Right lung (tissue), 5 donors: ENCODE results near the gene RANBP1. TPM values are rescaled to one million over a fixed set of nuclear protein-coding genes. Genes with fewer than 3 reads are reported as not detected.

ENCODE experiments used
- DNase-seq, 2 donors: peaks; one replicate each; pipeline ENCODE4 v3.0.0-alpha.2; 2013
- polyA plus RNA-seq, 5 donors: library from polyadenylated mRNA; unstranded; fragments of 120-200 nt; gene quantifications; one replicate each; pipeline versions ENCODE4 v1.2.1 to v1.2.3, GENCODE V29; 2013; ENCODE audit warnings: inconsistent platforms in 1 of 5, low replicate concordance in 1 of 5; ENCODE audit not compliant: insufficient read length in 5 of 5, insufficient read depth in 1 of 5

RANBP1 gene
- polyA plus RNA-seq, 5 donors, result 140 to 189 (median 161) TPM

DNA sequence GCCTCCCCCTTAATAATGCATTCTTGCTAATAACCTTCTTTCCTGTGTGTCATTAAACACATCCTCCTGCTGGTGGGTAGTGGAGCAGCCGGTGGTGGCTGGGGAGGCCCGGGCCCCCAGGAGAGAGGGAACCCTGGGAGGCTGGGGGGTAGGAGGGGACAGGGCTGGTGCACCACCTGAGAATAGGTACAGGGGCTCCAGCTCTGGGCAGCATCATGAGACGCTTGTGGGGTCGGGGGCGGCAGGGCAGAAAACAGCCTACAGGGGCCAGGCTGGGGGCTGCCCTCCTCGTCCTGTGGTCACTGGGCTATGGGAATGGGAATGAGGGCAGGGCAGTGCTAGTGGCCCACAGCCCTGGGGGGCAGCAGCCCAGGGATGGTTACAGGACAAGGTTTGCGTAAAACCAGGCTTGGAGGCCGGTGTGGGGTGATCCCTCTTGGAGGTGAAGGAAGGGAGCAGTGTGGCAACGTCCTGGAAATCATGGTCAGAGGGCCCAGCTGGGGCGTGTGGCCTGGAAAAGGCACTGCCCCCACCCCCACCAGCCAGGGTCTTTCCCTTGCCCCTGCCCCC, 53.4 kb downstream of the RANBP1 start:
- DNase-seq, result no peak

DNA sequence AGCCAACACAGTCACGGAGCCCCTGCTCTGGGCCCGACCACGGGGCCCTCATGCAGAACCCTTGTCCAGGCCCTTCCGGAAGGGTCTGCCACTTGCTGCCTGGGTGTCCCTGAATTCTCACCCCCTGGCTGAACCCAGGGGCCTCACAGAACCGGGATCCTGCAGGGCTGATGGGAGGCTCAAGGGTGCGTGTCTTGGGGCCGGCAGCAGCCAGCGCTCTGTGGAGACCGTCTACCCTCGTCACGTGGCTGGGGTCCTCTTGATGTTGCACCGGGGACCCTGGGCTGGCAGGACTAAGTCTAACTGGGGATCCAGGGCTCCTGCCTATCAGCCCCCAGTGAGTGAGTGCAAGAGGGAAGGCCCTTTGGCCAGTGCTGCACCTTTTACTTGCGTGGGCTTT, 54.3 kb downstream of the RANBP1 start:
- DNase-seq, result no peak

GRCh38 chr22:20171288-20172140, 55.6 kb downstream of the RANBP1 start:
- DNase-seq, result no peak

DNA sequence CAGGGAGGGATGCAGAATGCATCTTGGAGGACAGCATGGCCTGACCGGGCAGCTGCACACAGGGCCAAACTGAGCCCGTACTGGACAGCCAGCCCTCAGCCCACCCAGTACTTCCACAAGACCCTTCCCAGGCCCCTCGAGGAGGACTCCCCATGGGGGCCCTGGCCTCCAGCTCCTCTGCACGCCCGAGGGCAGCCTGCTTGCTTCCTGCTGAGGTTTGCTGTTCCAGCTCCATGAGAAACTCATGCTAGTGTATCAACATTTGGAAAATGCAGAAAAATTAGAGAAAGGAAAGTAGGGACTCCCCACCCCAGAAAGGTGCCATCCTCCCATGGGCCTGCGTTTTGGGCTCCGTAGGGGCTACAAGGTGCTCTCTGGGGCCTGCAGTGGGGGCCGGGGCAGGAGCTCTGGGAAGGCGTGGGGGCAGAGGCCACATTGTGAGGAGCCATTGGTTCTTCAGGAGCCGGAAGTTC, 56.3 kb downstream of the RANBP1 start:
- DNase-seq, result no peak

DNA sequence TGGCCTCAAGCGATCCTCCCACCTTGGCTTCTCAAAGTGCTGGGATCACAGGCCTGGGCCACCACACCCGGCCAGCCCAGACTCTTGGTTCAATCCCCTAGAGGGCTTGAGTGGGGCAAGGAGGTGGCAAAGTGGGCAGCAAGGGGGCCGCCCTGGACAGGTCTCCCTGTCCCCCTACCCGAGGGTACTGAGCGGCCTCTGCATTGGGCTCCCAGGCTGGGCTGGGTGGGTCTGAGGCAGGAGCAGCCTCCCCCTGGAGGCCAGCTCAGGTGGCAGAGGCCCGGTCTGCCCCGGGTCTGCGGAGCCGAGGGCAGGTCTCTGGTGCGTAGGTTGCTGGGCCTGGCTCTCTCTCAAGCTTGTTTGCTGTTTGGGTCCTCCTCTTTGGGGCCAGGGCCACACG, 57.3 kb downstream of the RANBP1 start:
- DNase-seq, result no peak

- no peak for DNase-seq
These were observed 57.9 kb downstream of the RANBP1 start for GRCh38 chr22:20173772-20174171.

GRCh38 chr22:20174785-20175596, 59.1 kb downstream of the RANBP1 start:
- DNase-seq, result no peak

- DNase-seq, result no peak
These were observed 59.6 kb downstream of the RANBP1 start for GRCh38 chr22:20175597-20175900.

DNA sequence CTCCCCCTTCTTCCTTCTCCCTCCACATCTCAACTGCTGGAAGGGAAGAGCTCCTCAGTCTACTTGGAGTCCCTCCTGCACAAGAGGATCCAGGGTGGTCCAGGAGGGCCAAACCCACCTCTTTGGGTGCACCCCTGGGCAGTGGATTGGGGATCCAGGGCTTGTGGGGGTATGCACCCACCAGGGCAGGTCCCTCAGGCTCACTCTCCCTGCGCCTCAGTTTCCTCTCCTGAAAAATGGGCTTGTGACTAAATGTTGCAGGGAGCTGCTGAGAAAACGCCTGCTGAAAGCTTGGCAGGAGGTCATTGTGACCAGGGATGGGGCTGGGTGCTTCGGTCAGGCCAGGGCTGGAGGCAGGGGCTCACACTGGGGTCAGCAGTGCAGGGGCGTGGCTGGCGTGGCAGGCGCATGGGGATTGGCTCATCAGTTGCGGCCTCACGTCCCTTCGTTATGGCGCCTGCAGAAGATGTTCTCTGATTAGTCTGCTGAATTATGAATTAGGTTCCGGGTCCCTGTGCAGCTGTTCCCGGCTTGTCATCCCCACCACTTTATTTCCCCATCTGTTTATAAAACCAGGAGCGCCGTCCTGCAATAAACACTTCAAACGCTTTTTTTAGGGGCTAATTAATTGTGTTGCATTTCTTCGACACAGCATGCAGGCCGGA, 60.6 kb downstream of the RANBP1 start:
- no peak for DNase-seq

Other genes with a start within 250 kb of the RANBP1 start
- gene COMT, start 174.3 kb upstream of the RANBP1 start, polyA plus RNA-seq, result 100 to 1,000 TPM in 2 of 5 donors, 10 to 100 TPM in 3; 60.9 to 134 (median 85.5) TPM
- gene TXNRD2, start 174.3 kb upstream of the RANBP1 start, polyA plus RNA-seq, result 10 to 100 TPM; 15.4 to 21.5 (median 19.1) TPM
- 10 to 100 TPM; 18.4 to 46.1 (median 24.7) TPM for gene ARVCF, start 99.3 kb upstream of the RANBP1 start, polyA plus RNA-seq
- gene TANGO2, start 95.0 kb upstream of the RANBP1 start, polyA plus RNA-seq, result 10 to 100 TPM in 4 of 5 donors, 1 to 10 TPM in 1; 9.9 to 15.3 (median 13.5) TPM
- gene DGCR8, start 35.9 kb upstream of the RANBP1 start, polyA plus RNA-seq, result 10 to 100 TPM; 42.6 to 50.7 (median 45.2) TPM
- gene TRMT2A, start 1.1 kb downstream of the RANBP1 start, polyA plus RNA-seq, result 10 to 100 TPM; 28.8 to 64.0 (median 46.4) TPM
- gene ZDHHC8, start 15.7 kb downstream of the RANBP1 start, polyA plus RNA-seq, result 10 to 100 TPM; 27.5 to 61.1 (median 46.6) TPM
- gene CCDC188, start 35.0 kb downstream of the RANBP1 start, polyA plus RNA-seq, result 1 to 10 TPM; 1.4 to 2.9 (median 1.8) TPM
- 10 to 100 TPM in 1 of 5 donors, 1 to 10 TPM in 4; 4.2 to 11.9 (median 4.9) TPM for gene RTN4R, start 152.2 kb downstream of the RANBP1 start, polyA plus RNA-seq
- 10 to 100 TPM; 40.9 to 69.8 (median 50.9) TPM for gene DGCR6L, start 204.0 kb downstream of the RANBP1 start, polyA plus RNA-seq